Suppressor macrophage (primary cell): ENCODE measurements around the gene SERF2.

Experiments used
- DNase-seq, 4 experiments: peaks; one replicate each; pipeline ENCODE4 v3.0.0-alpha.2; 2020 to 2022
- total RNA-seq, 17 experiments: gene quantifications; one replicate each; lab custom pipeline; 2026; ENCODE audit warnings: mixed read lengths in 6 of 17, inconsistent platforms in 3 of 17; lab: John Stamatoyannopoulos, UW

SERF2 gene
- 351 to 688 (median 580) reads per million in 17 experiments for total RNA-seq

GRCh38 chr15:43791993-43792760 lies at the start of gene SERF2:
TSS of gene SERF2 (plus strand) at chr15:43792320. CDS start at chr15:43792377, 57 bp downstream.
- peak; percentile 100 for DNase-seq

GRCh38 chr15:43746245-43746902 lies 45.7 kb upstream of the SERF2 start, which contains the start of gene PDIA3:
TSS of gene PDIA3 (plus strand) at chr15:43746438. CDS start at chr15:43746540, 102 bp downstream.
- peak; percentile 95 to 98 (median 96) for DNase-seq

GRCh38 chr15:43746903-43747309 lies 45.2 kb upstream of the SERF2 start:
- DNase-seq, result peak; percentile 59 to 80 (median 64)

GRCh38 chr15:43748376-43748775 lies 43.7 kb upstream of the SERF2 start:
- peak in 2 of 4 experiments; percentile 12 to 30 for DNase-seq

GRCh38 chr15:43749690-43750345 lies 42.3 kb upstream of the SERF2 start:
- peak in 3 of 4 experiments; percentile 39 to 50 (median 40) for DNase-seq

- DNase-seq, result no peak
These were observed 40.2 kb upstream of the SERF2 start for GRCh38 chr15:43751885-43752284.

- no peak for DNase-seq
These were observed 29.3 kb upstream of the SERF2 start for GRCh38 chr15:43762824-43763223.

GRCh38 chr15:43763819-43764446 lies 28.2 kb upstream of the SERF2 start:
- DNase-seq, result no peak

- peak; percentile 60 to 78 (median 70) for DNase-seq
These were observed 22.4 kb upstream of the SERF2 start for GRCh38 chr15:43769584-43770228.

- DNase-seq, result peak; percentile 18 to 67 (median 46)
These were observed 20.3 kb upstream of the SERF2 start for GRCh38 chr15:43771816-43772215.

- no peak for DNase-seq
These were observed 19.5 kb upstream of the SERF2 start for GRCh38 chr15:43772624-43773023.

- no peak for DNase-seq
These were observed 18.1 kb upstream of the SERF2 start for GRCh38 chr15:43774062-43774461.

GRCh38 chr15:43775411-43775965 lies 16.6 kb upstream of the SERF2 start:
- peak in 1 of 4 experiments; percentile 21 for DNase-seq

GRCh38 chr15:43776101-43776717 lies 15.9 kb upstream of the SERF2 start:
- no peak for DNase-seq

GRCh38 chr15:43776718-43777266 lies 15.3 kb upstream of the SERF2 start, which contains the start of gene ELL3:
TSS of gene ELL3 (minus strand) at chr15:43776966. CDS start at chr15:43776901, 65 bp downstream.
- DNase-seq, result peak; percentile 78 to 94 (median 86)

GRCh38 chr15:43777267-43777914 lies 14.7 kb upstream of the SERF2 start:
- DNase-seq, result peak; percentile 70 to 86 (median 77)

- no peak for DNase-seq
These were observed 13.1 kb upstream of the SERF2 start for GRCh38 chr15:43779016-43779415.

- DNase-seq, result no peak
These were observed 2.7 kb upstream of the SERF2 start for GRCh38 chr15:43789409-43789808.

- DNase-seq, result peak; percentile 76 to 87 (median 86)
These were observed 799 bp downstream of the SERF2 start for GRCh38 chr15:43792761-43793476.
